ENCODE data around the gene SARS1. TPM values are rescaled to one million over a fixed set of nuclear protein-coding genes. Genes with fewer than 3 reads are reported as not detected.

Gene SARS1
- total RNA-seq, 1 donor from 2014 or later, result 348 TPM

DNA sequence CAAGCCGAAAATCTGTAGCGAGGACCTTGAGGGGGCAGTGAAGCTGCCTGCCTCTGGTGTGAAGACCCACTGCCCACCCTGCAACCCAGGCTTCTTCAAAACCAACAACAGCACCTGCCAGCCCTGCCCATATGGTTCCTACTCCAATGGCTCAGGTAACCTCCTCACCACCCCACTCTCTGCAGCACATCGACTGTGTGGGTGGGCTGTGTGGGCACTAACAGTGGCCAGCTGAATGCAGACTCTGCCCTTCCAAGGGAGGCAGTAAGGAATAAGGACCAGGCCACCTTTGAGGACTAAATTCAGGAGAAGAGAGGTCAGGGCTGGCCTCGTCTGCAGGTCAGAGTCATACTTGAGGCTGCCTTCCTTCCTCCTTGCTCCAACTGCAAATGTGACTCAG is 25.5 kb upstream of the SARS1 start:
- no peak for DNase-seq (ENCODE audit: low spot score)
- H3K27ac Mint-ChIP-seq (ENCODE audit: unreplicated experiment), result no peak overlapping the region
- TF ChIP-seq CTCF (IDR thresholded peaks at IDR 0.05), result no peak
- H3K36me3 Mint-ChIP-seq (ENCODE audit: low read depth), result no peaks in the 10 kb centered on the region
- H3K4me1 Mint-ChIP-seq (ENCODE audit: low read depth), result peaks cover 21% of the 10 kb centered on the region
- no peaks in the 10 kb centered on the region for H3K9me3 Mint-ChIP-seq (ENCODE audit: low read depth)
- H3K4me3 Mint-ChIP-seq (ENCODE audit: unreplicated experiment), result no peak overlapping the region
- no peaks in the 10 kb centered on the region for H3K27me3 Mint-ChIP-seq (ENCODE audit: low read depth)

GRCh38 chr1:109188781-109189180 is 24.9 kb upstream of the SARS1 start:
- H3K9me3 Mint-ChIP-seq (ENCODE audit: low read depth), result no peaks in the 10 kb centered on the region
- H3K36me3 Mint-ChIP-seq (ENCODE audit: low read depth), result no peaks in the 10 kb centered on the region
- no peak overlapping the region for H3K27ac Mint-ChIP-seq (ENCODE audit: unreplicated experiment)
- H3K4me1 Mint-ChIP-seq (ENCODE audit: low read depth), result peaks cover 21% of the 10 kb centered on the region
- DNase-seq (ENCODE audit: low spot score), result no peak
- H3K4me3 Mint-ChIP-seq (ENCODE audit: unreplicated experiment), result no peak overlapping the region
- no peaks in the 10 kb centered on the region for H3K27me3 Mint-ChIP-seq (ENCODE audit: low read depth)
- no peak for TF ChIP-seq CTCF (IDR thresholded peaks at IDR 0.05)

DNA sequence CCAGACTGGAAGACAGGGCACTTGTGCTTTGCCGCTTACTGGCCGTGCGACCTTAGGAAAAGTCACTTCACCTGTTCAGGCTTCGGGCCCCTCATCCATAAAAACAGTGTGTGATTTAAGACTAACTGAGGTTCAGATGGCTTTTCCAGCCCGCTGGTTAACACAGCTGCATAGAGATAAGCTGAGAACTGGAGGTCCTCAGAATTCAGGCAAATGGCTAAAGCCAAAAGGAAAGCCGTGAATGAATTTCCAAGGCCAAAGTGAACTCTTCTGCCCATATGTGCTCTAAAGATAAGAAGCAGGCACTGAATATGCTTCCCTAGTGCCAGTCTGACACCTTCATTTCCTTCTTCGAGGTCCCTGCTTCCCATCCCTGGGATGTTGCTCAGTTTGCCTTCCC is 23.5 kb upstream of the SARS1 start:
- no peaks in the 10 kb centered on the region for H3K36me3 Mint-ChIP-seq (ENCODE audit: low read depth)
- H3K27me3 Mint-ChIP-seq (ENCODE audit: low read depth), result no peaks in the 10 kb centered on the region
- no peaks in the 10 kb centered on the region for H3K9me3 Mint-ChIP-seq (ENCODE audit: low read depth)
- no peak for DNase-seq (ENCODE audit: low spot score)
- peaks cover 23% of the 10 kb centered on the region for H3K4me1 Mint-ChIP-seq (ENCODE audit: low read depth)
- no peak overlapping the region for H3K4me3 Mint-ChIP-seq (ENCODE audit: unreplicated experiment)
- no peak overlapping the region for H3K27ac Mint-ChIP-seq (ENCODE audit: unreplicated experiment)
- TF ChIP-seq CTCF (IDR thresholded peaks at IDR 0.05), result no peak

GRCh38 chr1:109191377-109191776 is 22.3 kb upstream of the SARS1 start:
- no peaks in the 10 kb centered on the region for H3K36me3 Mint-ChIP-seq (ENCODE audit: low read depth)
- H3K4me3 Mint-ChIP-seq (ENCODE audit: unreplicated experiment), result no peak overlapping the region
- no peak overlapping the region for H3K27ac Mint-ChIP-seq (ENCODE audit: unreplicated experiment)
- peak; percentile 24 for TF ChIP-seq CTCF (IDR thresholded peaks at IDR 0.05)
- no peaks in the 10 kb centered on the region for H3K9me3 Mint-ChIP-seq (ENCODE audit: low read depth)
- H3K4me1 Mint-ChIP-seq (ENCODE audit: low read depth), result peaks cover 16% of the 10 kb centered on the region
- DNase-seq (ENCODE audit: low spot score), result no peak
- H3K27me3 Mint-ChIP-seq (ENCODE audit: low read depth), result no peaks in the 10 kb centered on the region

GRCh38 chr1:109191891-109192290 is 21.8 kb upstream of the SARS1 start:
- Mint-ChIP-seq H3K9me3 (ENCODE audit: low read depth) (no peaks in the 10 kb centered on the region), H3K27ac (ENCODE audit: unreplicated experiment) (no peak overlapping the region), H3K4me3 (ENCODE audit: unreplicated experiment) (no peak overlapping the region), H3K36me3 (ENCODE audit: low read depth) (no peaks in the 10 kb centered on the region), H3K4me1 (ENCODE audit: low read depth) (peaks cover 15% of the 10 kb centered on the region), H3K27me3 (ENCODE audit: low read depth) (no peaks in the 10 kb centered on the region)
- TF ChIP-seq CTCF (IDR thresholded peaks at IDR 0.05), result no peak
- no peak for DNase-seq (ENCODE audit: low spot score)

Measured in chondrocyte (in vitro differentiated cells).